HG02610 (cell line): Measurements from ENCODE around the gene MT1A.
"Not testable (repeated sequence)": the region's sequence is repeated elsewhere in the genome, so short reads cannot be mapped to it uniquely, and the experiment has no call there.

ENCODE experiments used
- ATAC-seq: cut with Tn5 transposase; IDR thresholded peaks from one replicate; pipeline ENCODE4 v1.9.1; 2021; ENCODE audit warnings: mild to moderate bottlenecking, moderate library complexity; ENCODE audit not compliant: unreplicated experiment

The MT1A gene

DNA sequence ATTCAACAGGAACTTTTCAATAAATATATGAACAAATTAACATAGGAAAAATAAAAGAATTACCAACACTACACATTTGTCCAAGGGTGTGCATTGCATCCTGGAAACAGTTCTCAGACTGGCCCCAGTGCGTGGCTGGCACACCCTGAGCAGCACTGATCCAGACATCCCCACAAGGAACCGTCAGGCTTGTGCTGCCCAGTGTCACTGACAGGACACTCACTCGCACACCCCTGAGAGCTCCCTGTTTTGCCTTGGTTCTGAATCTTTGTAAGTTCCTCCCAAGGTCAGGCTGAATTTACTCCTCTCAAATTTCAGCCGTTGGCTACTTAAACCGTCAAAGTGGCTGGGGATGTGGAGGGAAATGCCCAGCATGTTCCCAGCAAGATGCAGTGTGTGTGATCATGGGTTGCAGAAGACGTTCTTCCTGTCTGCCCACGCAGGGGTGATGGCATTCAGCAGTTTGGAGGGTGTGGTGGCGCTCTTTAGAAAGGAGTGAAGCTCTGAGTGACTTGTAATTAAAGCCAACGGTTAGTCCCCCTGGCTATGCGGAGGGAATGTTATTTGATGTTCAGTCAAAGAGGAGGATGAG, 28.4 kb upstream of the MT1A start:
- ATAC-seq: peak; percentile 24

DNA sequence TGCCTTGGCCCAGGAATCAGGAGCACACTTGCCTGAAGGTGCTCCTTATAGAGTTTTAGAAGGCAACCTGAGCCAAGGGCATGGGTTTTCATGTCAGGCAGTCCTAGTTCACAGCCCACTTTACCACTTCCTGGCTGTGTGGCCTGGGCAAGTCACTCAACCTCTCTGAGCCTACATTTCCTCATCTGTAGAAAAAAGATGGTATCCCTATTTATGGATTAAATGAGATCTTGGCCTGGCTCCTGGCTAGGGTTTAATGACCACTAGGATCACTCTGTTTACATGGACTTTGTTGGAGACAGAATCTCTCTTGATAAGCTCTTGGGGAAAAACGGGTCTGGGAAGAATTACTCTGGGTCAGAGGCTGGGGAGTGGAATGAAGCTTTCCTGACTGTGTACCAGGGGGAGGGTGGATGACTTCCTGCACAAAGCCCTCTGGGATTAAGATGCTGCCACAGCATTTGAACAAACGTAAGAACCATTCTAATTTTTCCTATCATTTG, 27.8 kb upstream of the MT1A start:
- ATAC-seq: no peak

DNA sequence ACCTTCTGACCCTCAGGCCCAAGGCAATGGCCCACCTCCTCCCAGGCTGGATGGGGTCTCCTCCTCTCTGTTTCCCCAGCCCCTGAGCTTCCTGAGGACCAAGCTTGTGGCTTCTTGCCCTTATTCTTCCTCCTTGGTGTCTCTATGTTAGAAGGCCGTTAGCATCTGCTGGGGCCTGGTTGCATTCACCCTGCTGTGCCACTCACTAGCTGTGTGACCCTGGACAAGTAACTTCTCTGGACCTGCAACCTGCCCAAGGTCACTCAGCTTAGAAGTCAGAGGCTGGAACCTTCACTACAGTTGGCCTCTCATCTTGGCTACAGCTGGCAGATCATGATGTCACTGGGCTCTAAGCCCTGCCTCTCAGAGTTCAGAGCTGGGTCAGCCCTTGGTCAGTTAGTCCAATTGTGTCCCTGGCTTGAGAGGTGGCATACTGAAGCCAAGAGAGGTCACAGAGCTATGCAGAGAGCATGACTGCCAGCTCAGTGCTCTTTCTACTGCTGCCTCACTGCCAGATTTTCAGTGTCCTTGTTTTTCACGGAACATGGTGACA, 27.1 kb upstream of the MT1A start:
- ATAC-seq: no peak

DNA sequence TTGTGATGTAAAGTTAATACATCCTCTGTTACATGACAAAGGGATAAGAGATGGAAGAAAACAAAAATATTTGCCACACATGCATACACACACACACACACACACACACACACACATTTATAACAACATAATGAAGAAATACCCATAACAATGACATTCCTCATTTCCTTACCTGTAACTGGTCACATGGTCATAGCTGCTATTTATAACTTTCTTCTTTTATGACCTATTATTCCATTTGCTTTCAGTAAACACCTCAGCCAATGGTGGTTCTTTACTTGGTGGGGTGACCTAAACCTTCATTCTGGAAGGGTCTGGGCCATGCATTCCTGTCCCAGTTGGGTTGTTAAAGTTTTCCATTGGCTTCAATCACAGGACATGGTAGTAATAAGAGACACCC, 24.8 kb upstream of the MT1A start:
- ATAC-seq: no peak

DNA sequence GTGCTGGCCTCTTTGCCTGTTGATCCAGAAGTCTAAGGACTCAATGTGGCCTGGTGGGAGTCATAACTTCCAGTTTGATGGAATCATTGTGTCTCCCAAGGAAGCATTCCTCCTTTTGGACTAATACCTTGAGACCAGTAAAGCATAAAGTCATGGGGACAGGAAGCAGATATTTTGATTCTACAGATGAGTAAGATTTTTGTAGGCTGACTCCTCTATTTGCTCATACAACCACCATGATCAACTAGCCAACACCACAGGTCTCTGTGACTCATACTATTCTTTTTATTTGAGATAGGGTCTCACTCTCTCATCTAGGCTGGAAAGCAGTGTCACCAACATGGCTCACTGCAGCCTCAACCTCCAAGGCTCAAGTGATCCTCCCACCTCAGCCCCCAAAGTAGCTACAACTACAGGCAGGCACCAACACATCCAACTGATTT, 23.9 kb upstream of the MT1A start:
- ATAC-seq: peak; percentile 72

DNA sequence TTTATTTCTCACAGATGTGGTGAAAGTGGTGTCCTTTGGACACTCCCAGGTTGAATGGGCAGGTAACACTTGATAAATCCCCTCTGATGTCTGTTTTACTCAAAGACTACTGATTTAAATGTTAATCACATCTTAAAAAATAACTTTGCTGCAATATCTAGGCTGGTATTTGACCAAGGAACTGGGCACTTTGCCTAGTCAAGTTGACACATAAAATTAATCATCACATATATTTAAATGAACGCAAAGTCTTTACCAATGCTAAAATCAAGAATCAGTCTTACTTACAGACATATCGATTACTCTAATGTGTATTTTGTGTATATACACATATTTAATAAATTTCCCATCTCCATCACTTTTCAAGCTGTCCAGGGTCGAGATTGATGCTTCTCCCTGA, 23.1 kb upstream of the MT1A start:
- ATAC-seq: no peak

DNA sequence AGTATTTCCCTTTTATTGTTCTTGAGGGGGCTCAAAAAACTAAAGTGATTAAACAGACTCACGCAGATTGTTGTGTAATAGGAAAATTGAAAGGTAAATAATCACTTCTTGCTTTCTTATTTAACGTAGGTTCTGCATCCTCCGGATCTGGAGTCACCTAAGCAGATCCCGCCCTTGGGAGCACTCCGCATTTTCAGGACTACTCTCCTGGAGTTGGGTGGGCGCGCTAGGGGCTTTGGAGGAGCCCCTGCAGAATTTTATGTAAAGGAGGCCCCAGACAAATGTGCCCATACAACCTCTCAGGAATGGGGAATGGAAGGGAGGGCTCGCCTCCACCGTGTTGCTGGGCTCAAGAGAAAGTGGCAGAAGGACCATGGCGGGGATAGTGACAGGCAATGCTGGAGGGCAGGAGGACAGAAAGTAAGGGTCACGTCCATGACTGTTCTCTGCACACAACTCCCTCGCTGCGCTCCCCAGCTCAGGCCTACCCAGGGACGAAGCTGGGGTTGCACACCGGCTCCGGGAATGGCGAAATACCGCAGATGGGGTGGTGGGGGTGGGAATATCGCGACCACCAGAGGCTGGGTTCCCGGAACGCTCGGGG, 21.8 kb upstream of the MT1A start:
- no peak for ATAC-seq

DNA sequence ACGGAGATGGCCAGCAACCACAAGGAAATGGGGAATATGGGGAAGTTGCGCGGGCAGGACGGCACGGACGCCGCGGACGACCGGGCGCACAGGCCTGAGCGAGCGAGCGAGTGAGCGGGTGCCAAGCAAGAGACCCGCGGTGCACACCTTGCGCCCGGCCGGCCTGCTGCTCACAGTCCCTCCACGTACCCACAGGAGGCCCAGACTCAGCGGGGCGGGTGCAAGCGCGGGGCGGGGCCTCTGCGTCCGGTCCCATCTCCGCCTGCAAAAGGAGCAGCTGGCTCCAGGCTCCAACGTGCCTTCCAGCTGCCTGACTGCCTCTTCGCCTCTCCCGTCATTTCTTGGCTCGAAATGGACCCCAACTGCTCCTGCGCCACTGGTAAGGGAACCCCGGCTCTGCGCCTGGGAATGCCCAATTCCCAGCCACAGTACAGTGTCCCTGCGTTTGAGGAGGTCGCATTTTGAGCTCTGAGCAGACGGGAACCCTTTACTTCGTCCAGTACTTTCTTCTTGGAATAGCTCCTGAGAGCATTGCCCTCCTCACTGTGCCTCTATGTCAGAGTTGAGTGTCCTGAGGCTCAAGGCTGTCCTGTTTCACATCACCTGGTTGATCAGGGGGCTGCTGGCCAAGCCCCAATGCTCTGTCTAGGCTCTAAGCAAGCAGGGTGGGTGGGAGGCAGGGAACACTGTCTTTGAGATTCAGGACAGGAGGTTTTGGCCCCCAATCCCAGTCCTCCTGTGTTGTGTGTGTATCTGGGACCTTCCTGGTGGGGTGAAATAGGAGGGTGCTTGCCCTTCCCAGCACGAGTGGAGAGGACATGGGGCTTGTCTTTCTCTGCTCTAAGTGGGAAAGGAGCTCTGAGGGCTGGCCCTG, 21.0 kb upstream of the MT1A start:
- ATAC-seq: no peak

DNA sequence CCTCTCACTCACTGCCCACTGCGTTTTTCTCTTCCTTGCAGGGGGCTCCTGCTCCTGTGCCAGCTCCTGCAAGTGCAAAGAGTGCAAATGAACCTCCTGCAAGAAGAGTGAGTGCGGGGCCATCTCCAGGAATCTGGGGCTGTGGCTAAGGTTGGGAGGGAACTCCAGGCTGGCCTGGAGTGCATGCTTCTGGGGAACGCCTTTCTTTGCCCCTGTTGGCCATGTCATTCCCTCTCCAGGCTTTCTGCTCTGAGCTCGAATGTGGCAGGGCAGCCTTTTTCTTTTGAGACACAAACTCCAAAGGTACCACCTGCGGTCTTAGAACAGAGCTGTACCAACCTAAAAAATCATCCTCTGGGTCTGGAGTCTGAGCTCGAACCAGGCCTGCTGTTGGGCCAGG, 20.3 kb upstream of the MT1A start:
- no peak for ATAC-seq

DNA sequence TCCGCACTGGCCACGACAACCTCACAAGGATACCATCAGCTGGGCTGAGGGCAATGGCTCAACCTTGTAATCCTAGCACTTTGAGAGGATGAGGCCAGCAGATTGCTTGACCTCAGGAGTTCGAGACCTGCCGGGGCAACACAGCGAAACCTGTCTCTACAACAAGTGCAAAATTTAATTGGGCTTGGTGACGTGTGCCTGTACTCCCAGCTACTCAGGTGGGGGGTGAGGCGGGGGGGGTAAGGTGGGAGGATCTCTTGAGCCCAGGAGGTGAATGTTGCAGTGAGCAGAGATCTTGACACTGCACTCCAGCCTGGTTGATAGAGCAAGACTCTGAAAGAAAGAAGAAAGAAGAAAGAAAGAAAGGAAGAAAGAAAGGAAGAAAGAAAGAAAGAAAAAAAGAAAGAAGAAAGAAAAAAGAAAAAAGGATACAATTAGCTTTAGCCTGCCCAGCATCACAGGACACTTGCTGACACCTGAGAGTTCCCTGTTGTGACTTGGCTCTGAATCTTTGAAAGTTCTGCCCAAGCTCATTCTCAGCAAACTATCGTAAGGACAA, 18.0 kb upstream of the MT1A start:
- ATAC-seq: no peak

DNA sequence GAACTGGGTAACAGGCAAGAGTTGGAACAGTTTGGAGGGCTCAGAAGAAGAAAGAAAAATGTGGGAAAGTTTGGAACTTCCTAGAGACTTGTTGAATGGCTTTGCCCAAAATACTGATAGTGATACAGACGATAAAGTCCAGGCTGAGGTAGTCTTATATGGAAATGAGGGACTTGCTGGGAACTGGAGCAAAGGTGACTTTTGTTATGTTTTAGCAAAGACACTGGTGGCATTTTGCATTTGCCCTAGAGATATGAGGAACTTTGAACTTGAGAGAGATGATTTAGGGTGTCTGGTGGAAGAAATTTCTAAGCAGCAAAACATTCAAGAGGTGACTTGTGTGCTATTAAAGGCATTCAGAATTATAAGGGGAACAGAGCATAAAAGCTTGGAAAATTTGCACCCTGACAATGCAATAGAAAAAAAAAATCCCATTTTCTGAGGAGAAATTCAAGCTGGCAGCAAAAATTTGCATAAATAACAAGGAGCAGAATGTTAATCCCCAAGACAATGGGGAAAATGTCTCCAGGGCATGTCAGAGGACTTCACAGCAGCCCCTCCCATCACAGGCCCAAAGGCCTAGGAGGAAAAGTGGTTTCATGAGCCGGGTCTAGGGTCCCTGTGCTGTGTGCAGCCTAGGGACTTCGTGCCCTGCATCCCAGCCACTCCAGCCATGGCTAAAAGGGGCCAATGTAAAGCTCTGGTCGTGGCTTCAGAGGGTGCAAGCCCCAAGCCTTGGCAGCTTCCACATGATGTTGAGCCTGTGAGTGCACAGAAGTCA, 16.6 kb upstream of the MT1A start:
- not testable (repeated sequence) for ATAC-seq

DNA sequence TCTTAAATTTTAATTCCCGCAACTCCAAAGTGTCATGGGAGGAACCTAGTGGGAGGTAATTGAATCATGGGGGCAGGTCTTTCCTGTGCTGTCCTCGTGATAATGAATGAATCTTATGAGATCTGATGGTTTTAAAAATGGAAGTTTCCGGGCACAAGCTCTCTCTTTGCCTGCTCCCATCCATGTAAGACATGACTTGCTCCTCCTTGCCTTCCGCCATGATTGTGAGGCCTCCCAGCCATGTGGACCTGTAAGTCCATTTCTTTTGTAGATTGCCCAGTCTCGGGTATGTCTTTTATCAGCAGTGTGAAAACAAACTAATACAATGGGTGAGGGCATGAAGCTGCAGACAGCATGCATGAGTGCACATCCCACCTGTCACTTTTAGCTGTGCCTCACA, 15.3 kb upstream of the MT1A start:
- ATAC-seq: not testable (repeated sequence)

DNA sequence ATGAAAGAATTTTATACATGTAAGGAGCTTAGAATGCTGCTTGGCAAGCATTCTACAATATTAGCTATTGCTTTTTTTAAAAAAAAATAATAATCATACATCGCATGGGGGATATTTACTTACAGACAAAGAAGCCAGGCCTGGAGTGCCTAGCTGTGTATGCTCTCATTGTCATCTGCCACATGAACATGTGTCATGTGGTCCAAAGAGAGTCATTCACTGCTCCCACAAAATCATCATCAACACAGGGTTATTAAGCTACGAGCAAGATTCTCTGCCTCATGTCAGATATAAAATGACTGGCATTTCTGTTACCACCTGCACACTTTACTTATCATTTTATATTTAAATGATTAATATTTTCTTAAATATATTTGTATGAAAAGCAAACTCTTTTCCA, 14.8 kb upstream of the MT1A start:
- ATAC-seq: no peak

DNA sequence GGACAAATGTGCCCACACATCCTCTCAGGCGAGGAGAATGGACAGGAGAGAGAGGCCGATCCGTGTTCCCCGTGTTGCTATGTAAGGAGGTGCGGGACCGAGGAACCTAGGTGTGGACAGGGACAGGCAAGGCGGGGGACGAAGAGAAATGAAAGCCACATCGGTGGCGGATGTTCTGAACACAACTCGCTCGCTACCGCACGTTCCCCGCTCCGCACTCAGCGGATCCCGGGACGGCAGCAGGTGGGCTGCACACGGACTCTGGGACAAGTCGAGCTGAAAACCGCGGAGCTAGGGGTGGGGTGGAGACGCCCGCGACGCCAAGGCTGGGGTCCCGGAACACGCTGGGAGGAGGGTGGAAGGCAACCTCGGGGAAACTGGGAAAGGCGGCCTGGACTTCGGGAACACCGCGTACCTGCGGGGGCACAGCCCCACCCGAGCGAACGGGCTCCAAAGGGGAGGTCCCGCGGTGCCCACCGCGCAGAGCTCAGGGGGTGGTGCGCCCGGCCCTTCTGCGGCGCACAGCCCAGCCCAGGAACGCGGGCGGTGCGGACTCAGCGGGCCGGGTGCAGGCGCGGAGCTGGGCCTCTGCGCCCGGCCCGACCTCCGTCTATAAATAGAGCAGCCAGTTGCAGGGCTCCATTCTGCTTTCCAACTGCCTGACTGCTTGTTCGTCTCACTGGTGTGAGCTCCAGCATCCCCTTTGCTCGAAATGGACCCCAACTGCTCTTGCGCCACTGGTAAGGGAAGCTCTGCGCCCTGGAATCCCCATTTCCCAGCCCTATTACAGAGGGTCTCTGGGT, 13.1 kb upstream of the MT1A start, which contains the start of gene MT1E:
TSS of gene MT1E (plus strand) at position 642 of the 803 bp plus-strand sequence. CDS start at position 713, 71 bp downstream.
- ATAC-seq: peak; percentile 38

DNA sequence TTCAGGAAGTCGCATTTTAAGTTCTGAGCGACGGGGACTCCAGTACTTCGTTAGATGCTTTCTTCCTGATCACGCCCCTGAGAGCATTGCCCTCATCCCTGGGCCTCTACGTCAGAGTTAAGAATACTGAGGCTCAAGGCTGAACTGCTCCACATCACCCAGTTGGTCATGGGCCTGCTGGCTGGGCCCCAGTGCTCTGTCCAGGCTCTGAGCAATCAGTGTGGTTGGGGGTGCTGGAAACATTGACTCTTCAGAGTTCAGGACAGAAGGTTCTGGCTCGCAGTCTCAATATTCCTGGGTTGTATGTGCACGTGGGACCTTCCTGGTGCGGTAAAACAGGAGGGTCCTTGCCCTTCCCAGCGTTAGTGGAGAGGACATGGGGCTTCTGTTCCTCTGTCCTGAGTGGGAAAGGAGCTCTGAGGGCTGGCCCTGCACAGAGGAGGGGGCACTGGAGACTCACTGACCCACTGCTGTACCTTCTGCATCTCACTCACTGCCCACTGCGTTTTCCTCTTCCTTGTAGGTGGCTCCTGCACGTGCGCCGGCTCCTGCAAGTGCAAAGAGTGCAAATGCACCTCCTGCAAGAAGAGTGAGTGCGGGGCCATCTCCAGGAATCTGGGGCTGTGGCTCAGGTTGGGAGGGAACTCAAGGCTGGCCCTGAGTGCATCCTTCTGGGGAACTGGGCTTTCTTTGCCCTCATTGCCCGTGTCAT, 12.4 kb upstream of the MT1A start:
- ATAC-seq: no peak

DNA sequence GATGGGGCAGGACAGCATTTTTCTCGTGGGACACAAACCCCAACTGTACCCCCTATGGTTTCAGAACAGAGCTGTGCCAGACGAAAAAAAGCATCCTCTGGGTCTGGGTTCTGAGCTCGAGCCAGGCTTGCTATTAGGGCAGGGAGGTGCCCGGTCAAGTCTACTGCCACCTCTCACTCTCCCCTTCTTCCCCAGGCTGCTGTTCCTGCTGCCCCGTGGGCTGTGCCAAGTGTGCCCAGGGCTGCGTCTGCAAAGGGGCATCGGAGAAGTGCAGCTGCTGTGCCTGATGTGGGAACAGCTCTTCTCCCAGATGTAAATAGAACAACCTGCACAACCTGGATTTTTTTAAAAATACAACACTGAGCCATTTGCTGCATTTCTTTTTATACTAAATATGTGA, 11.8 kb upstream of the MT1A start:
- no peak for ATAC-seq

DNA sequence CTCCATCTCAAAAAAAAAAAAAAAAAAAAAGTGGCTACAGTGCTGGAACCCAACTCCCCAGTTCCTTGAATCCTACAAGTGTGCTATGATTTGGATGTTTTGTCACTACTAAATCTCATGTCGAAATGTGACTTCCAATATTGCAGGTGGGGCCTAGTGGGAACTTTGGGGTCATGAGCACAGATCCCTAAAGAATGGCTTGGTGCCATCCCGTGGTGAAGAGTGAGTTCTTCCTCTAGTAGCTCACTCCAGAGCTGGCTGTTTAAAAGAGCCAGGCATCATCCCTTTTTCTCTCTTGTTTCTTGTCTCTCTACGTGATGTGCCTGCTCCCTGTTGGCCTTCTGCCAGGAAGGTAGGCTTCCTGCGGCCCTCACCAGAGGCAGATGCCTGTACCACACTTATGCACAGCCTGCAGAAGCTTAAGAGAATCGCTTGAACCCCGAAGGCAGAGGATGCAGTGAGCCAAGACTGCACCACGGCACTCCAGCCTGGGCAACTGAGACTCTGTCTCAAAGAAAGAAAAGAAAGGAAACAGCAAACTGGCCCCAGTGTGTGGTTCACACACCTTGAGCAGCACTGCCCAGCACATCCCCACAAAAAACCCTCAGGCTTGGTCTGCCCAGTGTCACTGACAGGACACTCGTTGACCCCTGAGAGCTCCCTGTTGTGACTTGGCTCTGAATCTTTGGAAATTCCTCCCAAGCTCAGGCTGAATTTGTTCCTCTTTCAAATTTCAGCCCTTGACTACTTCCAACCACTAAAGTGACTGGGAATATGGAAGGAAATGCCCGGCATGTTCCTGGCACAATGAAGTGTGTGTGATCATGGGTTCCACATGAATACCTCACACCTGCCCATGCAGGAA, 9.7 kb upstream of the MT1A start:
- no peak for ATAC-seq

DNA sequence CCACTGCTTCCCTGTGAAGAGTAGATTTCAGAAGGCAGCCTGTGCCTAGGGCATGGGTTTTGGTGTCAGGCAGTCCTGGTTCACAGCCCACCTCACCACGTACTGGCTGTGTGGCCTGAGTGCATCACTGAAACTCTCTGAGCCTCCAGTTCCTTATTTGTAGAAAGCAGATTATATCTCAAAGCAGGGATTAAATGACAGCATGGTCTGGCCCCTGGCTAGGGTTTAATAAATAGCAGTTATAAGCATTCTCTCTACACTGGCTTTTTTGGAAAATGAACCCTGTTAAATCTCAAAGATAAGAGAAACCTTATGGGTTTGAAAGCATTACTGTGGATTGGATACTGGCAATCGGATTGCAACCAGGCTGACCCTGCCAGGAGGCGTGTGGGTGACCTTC, 8.9 kb upstream of the MT1A start:
- no peak for ATAC-seq
